ENCODE measurements around the gene MAMDC2. TPM values are rescaled to one million over a fixed set of nuclear protein-coding genes. Genes with fewer than 3 reads are reported as not detected.

The MAMDC2 gene
- 6.9 TPM for polyA plus RNA-seq (ENCODE audit: insufficient read length)

DNA sequence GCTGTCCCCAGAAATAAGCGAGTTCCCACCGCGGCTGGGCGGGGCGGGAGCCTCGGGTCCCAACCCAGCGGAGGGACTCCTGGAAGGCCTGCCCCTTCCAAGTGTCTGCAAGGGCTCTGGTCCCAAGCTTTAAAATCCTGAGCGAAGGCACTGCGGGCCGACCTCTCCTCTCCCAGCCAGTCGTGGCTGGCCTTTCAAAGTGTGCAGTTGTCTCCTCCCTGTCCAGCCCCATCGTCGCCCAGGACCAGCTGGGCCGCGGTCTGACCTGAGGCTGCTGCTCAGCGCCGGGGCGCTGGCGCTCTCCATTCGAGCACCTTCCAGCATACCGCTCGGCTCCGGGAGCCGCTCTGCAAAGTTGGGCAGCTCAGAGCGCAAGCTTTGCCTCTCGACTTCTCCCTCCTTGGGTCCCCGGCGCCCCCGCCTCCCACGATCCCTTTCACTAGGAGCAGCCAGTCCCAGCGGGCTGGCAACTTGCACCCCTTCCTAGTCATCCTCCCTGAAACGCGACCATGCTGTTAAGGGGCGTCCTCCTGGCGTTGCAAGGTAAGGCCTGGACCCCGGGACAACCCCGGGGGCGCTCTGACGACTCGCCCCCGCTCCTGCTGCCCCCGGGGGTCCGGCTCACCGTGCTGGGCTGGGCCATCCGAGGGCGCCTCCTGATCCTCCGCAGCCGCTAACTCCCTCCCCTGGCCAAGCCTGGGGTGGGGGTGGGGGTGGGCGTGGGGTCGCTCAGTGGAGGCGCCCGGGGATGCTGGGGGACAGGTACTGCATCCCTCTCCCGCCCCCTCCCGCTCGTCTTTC lies at the start of gene MAMDC2:
TSS of gene MAMDC2 (plus strand) at position 160 of the 801 bp plus-strand sequence. CDS start at position 510, 350 bp downstream.
- DNase-seq (ENCODE audit: low read depth): no peak

GRCh38 chr9:69995846-69996245 lies 47.8 kb upstream of the MAMDC2 start:
- DNase-seq (ENCODE audit: low read depth): no peak

DNA sequence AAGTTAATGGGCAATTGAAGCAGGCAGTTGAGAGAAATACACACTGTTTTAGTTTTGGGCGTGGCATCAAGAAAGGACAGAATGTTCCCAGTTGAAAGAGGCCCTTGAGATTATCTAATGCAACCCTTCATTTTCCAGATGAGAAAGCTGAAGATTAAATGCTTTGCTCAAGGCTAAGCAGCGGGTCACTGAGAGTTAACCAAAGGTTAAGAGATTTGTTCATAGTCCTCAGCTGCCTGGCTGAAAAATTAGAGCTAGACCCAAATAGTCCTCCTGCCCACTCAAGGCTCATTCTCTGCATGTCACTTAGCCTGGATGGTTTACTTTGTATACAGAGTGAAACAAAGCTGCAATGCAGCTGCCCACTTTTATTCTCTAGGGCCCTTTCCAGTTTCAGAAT lies 46.7 kb upstream of the MAMDC2 start:
- no peak for DNase-seq (ENCODE audit: low read depth)

DNA sequence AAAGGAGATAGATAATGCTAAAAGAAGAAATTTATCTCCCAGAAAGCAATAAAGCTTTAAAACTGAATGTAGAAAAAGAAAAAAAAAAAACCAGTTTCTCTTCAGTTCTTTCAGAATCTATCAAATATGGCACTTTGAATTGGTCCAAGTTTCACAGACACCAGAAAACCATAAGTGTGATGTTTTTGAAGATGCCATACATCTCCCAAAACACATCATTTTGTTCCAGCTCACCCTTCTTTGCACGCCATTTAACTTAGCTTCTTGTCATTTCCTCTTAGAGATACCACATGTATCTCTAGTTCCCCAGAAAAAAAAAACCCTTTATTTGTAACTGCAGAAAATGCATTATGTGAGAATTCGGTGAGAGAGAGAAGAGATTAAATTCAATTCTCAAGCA lies 46.1 kb upstream of the MAMDC2 start:
- DNase-seq (ENCODE audit: low read depth): no peak

GRCh38 chr9:69999315-69999714 lies 44.3 kb upstream of the MAMDC2 start:
- no peak for DNase-seq (ENCODE audit: low read depth)

DNA sequence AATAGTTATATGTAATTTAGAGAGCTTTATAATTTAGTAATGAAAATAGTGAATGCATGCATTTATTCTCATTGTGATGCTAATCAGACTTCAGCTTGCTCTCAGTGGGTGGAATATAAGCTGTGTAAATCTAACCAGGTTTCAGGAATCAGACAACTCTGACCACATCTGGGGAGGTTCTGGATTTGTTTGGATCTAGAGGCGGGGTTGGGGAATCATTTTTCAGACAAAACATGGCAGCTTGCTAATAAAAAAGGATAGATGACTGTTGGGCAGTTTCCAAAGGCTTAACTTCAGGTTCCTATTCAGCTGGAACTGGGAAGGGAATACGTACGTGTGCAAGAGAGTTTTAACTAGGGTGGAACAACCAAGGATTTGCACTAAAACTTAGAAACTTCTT lies 43.2 kb upstream of the MAMDC2 start:
- DNase-seq (ENCODE audit: low read depth): no peak

DNA sequence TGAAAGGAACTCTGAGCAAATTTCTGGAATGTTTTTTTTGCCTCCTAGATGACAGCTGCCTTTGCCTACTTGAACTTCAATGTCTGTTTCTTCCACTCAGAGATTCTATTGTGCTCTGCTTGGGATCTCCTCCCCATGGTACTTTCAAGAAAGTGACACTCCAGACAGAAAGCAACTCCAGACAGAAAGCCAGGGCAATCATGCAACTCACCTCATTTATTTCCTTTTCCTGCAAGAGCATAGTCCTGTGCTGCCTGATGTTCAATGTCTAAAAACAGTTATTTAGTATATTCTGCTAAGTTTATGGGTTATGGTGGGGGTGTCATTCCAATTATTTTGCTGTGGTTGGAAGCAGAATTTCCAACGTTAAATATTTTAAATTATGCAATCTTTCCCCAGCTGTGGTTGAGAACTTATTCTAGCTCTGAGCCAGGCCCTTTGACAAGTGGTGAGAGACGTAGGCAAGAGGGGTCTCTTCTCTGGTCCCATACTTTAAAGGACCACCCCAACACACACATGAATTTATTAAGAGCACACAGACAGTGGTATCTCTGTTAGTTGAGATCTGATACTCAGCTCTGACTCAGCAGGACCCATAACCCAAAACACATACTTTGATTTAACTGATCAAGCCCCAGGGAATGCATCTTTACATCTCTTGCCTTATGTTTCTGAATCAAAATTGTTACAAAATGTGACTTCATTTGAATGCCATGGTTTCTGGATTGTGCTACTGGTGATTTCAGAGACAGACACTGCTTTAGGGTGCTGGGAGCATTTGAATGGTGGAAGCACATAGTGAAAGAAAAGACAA lies 39.5 kb upstream of the MAMDC2 start:
- DNase-seq (ENCODE audit: low read depth): no peak

DNA sequence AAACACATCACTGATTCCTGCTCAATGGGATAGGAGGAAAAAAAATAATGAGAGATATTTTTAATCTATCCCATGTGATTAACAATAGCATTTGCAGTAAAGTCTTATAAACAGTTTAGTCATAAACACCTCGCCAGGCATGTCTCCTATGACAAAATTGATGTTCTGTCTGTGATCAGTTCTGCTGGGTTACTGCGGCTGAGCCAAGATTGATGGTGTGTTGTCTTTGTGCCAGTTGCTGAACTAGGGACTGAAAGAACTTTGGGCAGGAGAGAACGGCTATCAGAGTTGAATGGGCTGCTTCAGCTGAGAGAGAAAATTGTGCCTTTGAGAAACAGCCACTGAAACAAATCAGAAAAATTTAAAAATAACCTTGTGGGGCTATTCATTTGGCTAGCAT lies 37.3 kb upstream of the MAMDC2 start:
- no peak for DNase-seq (ENCODE audit: low read depth)

DNA sequence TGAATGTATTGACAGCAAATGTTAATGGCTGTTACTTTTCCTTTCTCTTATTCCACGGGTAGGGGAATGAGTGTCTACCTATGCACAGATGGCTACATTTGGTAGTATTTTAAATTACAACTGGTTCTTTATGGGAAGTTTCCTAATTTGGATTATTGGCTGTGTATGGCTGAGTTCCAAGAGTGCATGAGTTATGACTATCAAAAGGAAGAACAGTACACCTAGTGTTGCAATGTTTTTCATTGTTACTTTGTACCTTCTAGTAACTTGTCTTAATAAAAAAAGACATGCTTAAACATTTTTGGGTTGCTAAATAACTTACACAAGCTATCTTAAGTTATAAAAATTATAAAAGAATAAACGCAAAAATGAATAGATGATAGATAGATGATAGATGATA lies 35.8 kb upstream of the MAMDC2 start:
- DNase-seq (ENCODE audit: low read depth): no peak

- DNase-seq (ENCODE audit: low read depth): no peak
Measured at GRCh38 chr9:70010015-70010414, 33.6 kb upstream of the MAMDC2 start.

- DNase-seq (ENCODE audit: low read depth): no peak
Measured at GRCh38 chr9:70011366-70011765, 32.3 kb upstream of the MAMDC2 start.

GRCh38 chr9:70012569-70012968 lies 31.1 kb upstream of the MAMDC2 start:
- no peak for DNase-seq (ENCODE audit: low read depth)

- DNase-seq (ENCODE audit: low read depth): no peak
Measured at GRCh38 chr9:70013598-70014196, 30.0 kb upstream of the MAMDC2 start.

- no peak for DNase-seq (ENCODE audit: low read depth)
Measured at GRCh38 chr9:70015099-70015498, 28.5 kb upstream of the MAMDC2 start.

DNA sequence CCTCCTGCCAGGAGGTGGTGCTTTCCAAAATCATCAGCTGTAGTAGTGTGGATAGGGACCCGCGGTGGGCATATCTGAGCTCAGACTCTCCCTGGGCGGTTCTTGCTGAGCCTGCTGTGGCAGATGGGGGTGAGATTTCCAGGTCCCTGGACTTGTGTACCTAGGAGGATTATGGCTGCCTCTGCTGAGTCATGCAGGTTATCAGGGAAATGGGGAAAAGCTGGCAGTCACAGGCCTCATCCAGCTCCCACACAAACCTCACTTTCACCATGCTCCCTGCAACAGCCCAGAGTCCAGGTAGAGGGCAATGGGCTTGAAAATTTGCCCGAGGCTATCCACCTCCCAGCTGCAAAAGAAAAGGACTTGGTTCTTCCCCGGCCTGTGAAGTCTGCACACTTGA lies 23.4 kb upstream of the MAMDC2 start:
- no peak for DNase-seq (ENCODE audit: low read depth)

GRCh38 chr9:70020991-70021571 lies 22.6 kb upstream of the MAMDC2 start:
- peak; percentile 16 for DNase-seq (ENCODE audit: low read depth)

GRCh38 chr9:70028287-70028686 lies 15.4 kb upstream of the MAMDC2 start:
- DNase-seq (ENCODE audit: low read depth): no peak

DNA sequence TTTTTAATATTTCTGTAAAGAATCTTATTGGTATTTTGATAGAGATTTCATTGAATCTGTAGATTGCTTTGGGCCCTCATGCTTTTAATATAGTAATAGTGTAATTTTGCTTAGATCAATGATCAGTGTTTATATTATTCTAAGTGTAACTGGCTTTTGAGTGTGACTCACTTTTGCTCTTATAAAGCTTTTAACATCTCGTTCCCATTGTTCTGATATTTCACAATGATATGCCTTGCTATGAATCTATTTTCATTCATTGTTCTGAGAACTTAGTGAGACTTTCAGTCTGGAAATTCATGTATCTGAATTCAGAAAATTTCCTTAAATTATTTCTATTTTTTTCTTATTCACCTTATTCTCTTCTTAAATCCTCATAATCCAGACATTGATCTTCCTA lies 13.5 kb upstream of the MAMDC2 start:
- no peak for DNase-seq (ENCODE audit: low read depth)

DNA sequence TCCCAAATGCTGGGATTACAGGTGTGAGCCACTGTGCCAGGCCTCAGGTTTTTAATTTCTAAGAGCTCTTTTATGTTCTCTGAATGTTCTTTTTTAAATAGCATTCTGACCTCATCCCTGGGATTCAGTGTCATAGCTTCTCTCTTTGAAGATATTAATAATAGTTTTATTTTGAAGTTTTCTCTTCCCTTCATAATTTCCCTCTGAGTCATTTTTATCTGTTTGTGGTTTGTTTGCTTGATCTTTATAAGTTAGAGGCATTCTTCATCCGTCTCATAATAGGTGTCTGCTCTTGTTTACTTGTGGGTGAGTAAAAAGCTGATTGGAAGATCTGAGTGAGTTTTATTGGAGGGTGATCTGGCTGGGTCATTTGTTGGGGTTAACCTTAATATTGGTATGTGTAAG lies 12.5 kb upstream of the MAMDC2 start:
- no peak for DNase-seq (ENCODE audit: low read depth)

DNA sequence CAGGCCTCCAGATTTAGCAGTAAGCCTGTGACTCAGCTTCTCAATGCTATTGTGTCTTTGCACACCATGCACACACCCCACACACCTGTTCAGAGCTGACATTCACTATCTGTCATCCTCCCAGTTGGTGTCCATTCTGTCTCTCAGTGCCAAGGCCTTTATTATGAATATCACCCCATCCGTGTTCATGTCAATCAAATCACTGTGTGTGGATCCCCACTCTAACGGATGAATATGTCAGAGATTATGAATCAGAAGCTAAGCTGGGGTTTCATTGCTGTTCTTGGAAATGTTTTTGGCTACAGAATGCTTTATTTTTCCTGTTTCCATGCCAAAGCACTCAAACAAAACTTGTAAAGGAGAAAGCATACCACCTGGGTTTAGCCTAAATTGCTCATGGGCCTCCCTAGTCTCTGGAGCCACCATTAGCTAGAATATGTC lies 9.4 kb upstream of the MAMDC2 start:
- no peak for DNase-seq (ENCODE audit: low read depth)

- no peak for DNase-seq (ENCODE audit: low read depth)
Measured at GRCh38 chr9:70035691-70036090, 8.0 kb upstream of the MAMDC2 start.

- no peak for DNase-seq (ENCODE audit: low read depth)
Measured at GRCh38 chr9:70036641-70037040, 7.0 kb upstream of the MAMDC2 start.

All from forelimb muscle (tissue), 1 donor.